ENCODE measurements around the gene SEMA3F. TPM values are rescaled to one million over a fixed set of nuclear protein-coding genes. Genes with fewer than 3 reads are reported as not detected.

The SEMA3F gene
- total and polyA plus RNA-seq, 2 experiments from 2014 or later, result 2.3 to 67.6 TPM

GRCh38 chr3:50163572-50164455, 8.7 kb downstream of the SEMA3F start:
- H3K9me2 ChIP-seq (ENCODE audit: insufficient read depth), result no peaks in the 10 kb centered on the region
- 0 out of 2 replicates have a peak, but pooled peaks cover 2% of the 10 kb centered on the region for H3F3A ChIP-seq (replicated peaks; ENCODE audit: low read depth)
- peaks cover 12% of the 10 kb centered on the region; the same call in 1 of the 2 replicates for H3K36me3 ChIP-seq (ENCODE audit: insufficient read depth)
- no peak overlapping the region for H3K4me2 ChIP-seq
- DNase-seq (ENCODE audit: low spot score) (no peak), ATAC-seq (no peak)
- H3K27me3 ChIP-seq (ENCODE audit: insufficient read depth), result no peaks in the 10 kb centered on the region
- H3K4me3 ChIP-seq, result no peak overlapping the region
- peaks cover 52% of the 10 kb centered on the region for H3K4me1 Mint-ChIP-seq
- H3K27ac ChIP-seq (ENCODE audit: low read depth), result no peak overlapping the region
- no peak for TF ChIP-seq ZNF331 (CRISPR knock-in tag; IDR thresholded peaks at IDR 0.05; ENCODE audit: low read depth)
- H3K27me3 Mint-ChIP-seq (ENCODE audit: insufficient read depth, low read depth, poor library complexity), result peaks cover 8% of the 10 kb centered on the region
- H2AFZ ChIP-seq, result no peak overlapping the region
- H3K36me3 Mint-ChIP-seq (ENCODE audit: low read depth), result peaks cover 34% of the 10 kb centered on the region; the same call in 2 of the 3 replicates
- H3K9me3 Mint-ChIP-seq, result no peaks in the 10 kb centered on the region
- peaks cover 8% of the 10 kb centered on the region; the same call in 1 of the 2 replicates for H4K20me1 ChIP-seq (replicated peaks; ENCODE audit: insufficient read depth)
- H3K4me3 Mint-ChIP-seq, result no peak overlapping the region
- H3K79me2 ChIP-seq (replicated peaks; ENCODE audit: insufficient read depth), result peaks cover 30% of the 10 kb centered on the region
- no peak overlapping the region for H3K27ac Mint-ChIP-seq
- peaks cover 40% of the 10 kb centered on the region for H3K4me1 ChIP-seq (ENCODE audit: insufficient read depth)

- Histone ChIP-seq H2AFZ (no peak overlapping the region), H3K79me2 (replicated peaks; ENCODE audit: insufficient read depth) (peaks cover 24% of the 10 kb centered on the region), H3K4me2 (no peak overlapping the region), H3F3A (replicated peaks; ENCODE audit: low read depth) (no peaks in the 10 kb centered on the region), H3K36me3 (ENCODE audit: insufficient read depth) (peaks cover 12% of the 10 kb centered on the region; the same call in 1 of the 2 replicates), H3K4me1 (ENCODE audit: insufficient read depth) (peaks cover 33% of the 10 kb centered on the region), H3K4me3 (no peak overlapping the region), H3K27me3 (ENCODE audit: insufficient read depth) (no peaks in the 10 kb centered on the region), H3K27ac (ENCODE audit: low read depth) (0 out of 2 replicates have a peak overlapping the region, but pooled peaks have one; percentile 59), H3K9me2 (ENCODE audit: insufficient read depth) (no peaks in the 10 kb centered on the region), H4K20me1 (replicated peaks; ENCODE audit: insufficient read depth) (peaks cover 3% of the 10 kb centered on the region; the same call in 1 of the 2 replicates)
- Mint-ChIP-seq H3K27ac (peak overlapping the region; percentile 65; the same call in 1 of the 2 replicates), H3K4me3 (no peak overlapping the region; the same call in 2 of the 3 replicates), H3K4me1 (peaks cover 47% of the 10 kb centered on the region), H3K27me3 (ENCODE audit: insufficient read depth, low read depth, poor library complexity) (peaks cover 7% of the 10 kb centered on the region), H3K36me3 (ENCODE audit: low read depth) (peaks cover 31% of the 10 kb centered on the region; the same call in 2 of the 3 replicates), H3K9me3 (no peaks in the 10 kb centered on the region)
- no peak for DNase-seq (ENCODE audit: low spot score)
- no peak for ATAC-seq
- TF ChIP-seq STAT1 (IDR thresholded peaks at IDR 0.05; ENCODE audit: unreplicated experiment) (no peak), CREB1 (CRISPR knock-in tag; IDR thresholded peaks at IDR 0.05; ENCODE audit: low read depth) (no peak), ETS1 (IDR thresholded peaks at IDR 0.05) (no peak), ZNF114 (CRISPR knock-in tag; IDR thresholded peaks at IDR 0.05) (no peak), ZNF331 (CRISPR knock-in tag; IDR thresholded peaks at IDR 0.05; ENCODE audit: low read depth) (no peak), NANOG (IDR thresholded peaks at IDR 0.05; ENCODE audit: borderline replicate concordance) (no peak), EZH2 (IDR thresholded peaks at IDR 0.05; ENCODE audit: low read depth, unreplicated experiment) (no peak), CTCF (conservative IDR thresholded peaks at IDR 0.05; ENCODE audit: low read depth in 2 of 2) (no peak), POLR2AphosphoS5 (IDR thresholded peaks at IDR 0.05; ENCODE audit: low read depth) (no peak), REST (IDR thresholded peaks at IDR 0.05; ENCODE audit: unreplicated experiment) (no peak), EZH2phosphoT487 (IDR thresholded peaks at IDR 0.05; ENCODE audit: unreplicated experiment) (no peak)
Measured at GRCh38 chr3:50164481-50164880, 9.4 kb downstream of the SEMA3F start.

Data from GM23338 (cell line).